ENCODE measurements around the gene GSTO2. TPM values are rescaled to one million over a fixed set of nuclear protein-coding genes. Genes with fewer than 3 reads are reported as not detected.

Gene GSTO2
- total and polyA plus RNA-seq, 2 of the 13 experiments (the other 11 are each of a cell fraction or from before 2014, with no cell fraction given) = 2.1 to 7.9 TPM

GRCh38 chr10:104286939-104287338, 18.0 kb downstream of the GSTO2 start (continued):
- TF ChIP-seq SRSF9 (IDR thresholded peaks at IDR 0.05; ENCODE audit: borderline replicate concordance, insufficient read depth, low read depth, low read length, poor library complexity, severe bottlenecking) (no peak), ZFP41 (CRISPR knock-in tag; IDR thresholded peaks at IDR 0.05; ENCODE audit: borderline replicate concordance) (no peak), ZNF407 (CRISPR knock-in tag; IDR thresholded peaks at IDR 0.05; ENCODE audit: not compliant biosample characterization) (no peak), MBD4 (IDR thresholded peaks at IDR 0.05; ENCODE audit: borderline replicate concordance, low read length) (no peak), ZNF737 (CRISPR knock-in tag; IDR thresholded peaks at IDR 0.05; ENCODE audit: borderline replicate concordance) (no peak), PPARG (CRISPR knock-in tag; conservative IDR thresholded peaks at IDR 0.05) (0 out of 2 replicates have a peak, but pooled peaks have one; percentile 32), ISL2 (CRISPR knock-in tag; IDR thresholded peaks at IDR 0.05) (0 out of 2 replicates have a peak, but pooled peaks have one; percentile 12), FOXC1 (CRISPR knock-in tag; IDR thresholded peaks at IDR 0.05; ENCODE audit: borderline replicate concordance) (no peak), ZBTB7B (CRISPR knock-in tag; IDR thresholded peaks at IDR 0.05) (0 out of 2 replicates have a peak, but pooled peaks have one; percentile 11), SNRNP70 (IDR thresholded peaks at IDR 0.05; ENCODE audit: low read depth, low read length) (no peak), SOX13 (IDR thresholded peaks at IDR 0.05) (no peak), SOX13 (CRISPR knock-in tag; conservative IDR thresholded peaks at IDR 0.05 in 1 of 2, IDR thresholded peaks at IDR 0.05 in 1 of 2) (peak in 1 of 2 experiments; percentile 56; a peak in 1 of 4 replicates), MXI1 (IDR thresholded peaks at IDR 0.05; ENCODE audit: borderline replicate concordance, low read depth, low read length) (no peak), ZNF350 (CRISPR knock-in tag; IDR thresholded peaks at IDR 0.05; ENCODE audit: borderline replicate concordance, low read depth) (no peak), SALL1 (CRISPR knock-in tag; IDR thresholded peaks at IDR 0.05) (peak; percentile 90), PAXIP1 (CRISPR knock-in tag; conservative IDR thresholded peaks at IDR 0.05) (peak; percentile 69)
- TF ChIP-seq, protein P1, sequence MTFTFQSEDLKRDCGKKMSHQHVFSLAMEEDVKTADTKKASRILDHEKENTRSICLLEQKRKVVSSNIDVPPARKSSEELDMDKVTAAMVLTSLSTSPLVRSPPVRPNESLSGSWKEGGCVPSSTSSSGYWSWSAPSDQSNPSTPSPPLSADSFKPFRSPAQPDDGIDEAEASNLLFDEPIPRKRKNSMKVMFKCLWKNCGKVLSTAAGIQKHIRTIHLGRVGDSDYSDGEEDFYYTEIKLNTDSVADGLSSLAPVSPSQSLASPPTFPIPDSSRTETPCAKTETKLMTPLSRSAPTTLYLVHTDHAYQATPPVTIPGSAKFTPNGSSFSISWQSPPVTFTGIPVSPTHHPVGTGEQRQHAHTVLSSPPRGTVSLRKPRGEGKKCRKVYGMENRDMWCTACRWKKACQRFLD (CRISPR knock-in tag; IDR thresholded peaks at IDR 0.05; ENCODE audit: borderline replicate concordance) = no peak

All from HepG2 (cell line).